ENCODE results near the gene OR7G1.
"Not testable (repeated sequence)": the region's sequence is repeated elsewhere in the genome, so short reads cannot be mapped to it uniquely, and the experiment has no call there.

Gene OR7G1

GRCh38 chr19:9075064-9075949 lies 40.3 kb downstream of the OR7G1 start:
- no peak for DNase-seq

GRCh38 chr19:9073806-9074205 lies 41.8 kb downstream of the OR7G1 start:
- DNase-seq, result no peak

DNA sequence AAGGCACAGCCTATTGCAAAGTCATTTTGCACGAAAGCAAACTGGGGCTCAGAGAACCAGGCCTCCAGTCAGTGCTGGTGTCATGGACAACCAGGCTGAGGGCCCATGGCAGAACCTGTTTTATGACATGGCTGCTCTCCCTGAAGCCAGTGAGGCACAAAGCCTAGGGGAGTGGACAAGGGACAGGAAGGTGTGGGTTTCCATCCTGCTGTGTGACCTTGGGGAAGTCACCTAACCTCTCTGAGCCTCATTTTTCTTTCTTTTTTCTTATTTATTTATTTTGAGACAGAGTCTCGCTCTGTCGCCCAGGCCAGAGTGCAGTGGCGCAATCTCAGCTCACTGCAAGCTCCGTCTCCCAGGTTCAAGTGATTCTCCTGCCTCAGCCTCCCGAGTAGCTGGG lies 43.8 kb downstream of the OR7G1 start:
- DNase-seq, result not testable (repeated sequence)

DNA sequence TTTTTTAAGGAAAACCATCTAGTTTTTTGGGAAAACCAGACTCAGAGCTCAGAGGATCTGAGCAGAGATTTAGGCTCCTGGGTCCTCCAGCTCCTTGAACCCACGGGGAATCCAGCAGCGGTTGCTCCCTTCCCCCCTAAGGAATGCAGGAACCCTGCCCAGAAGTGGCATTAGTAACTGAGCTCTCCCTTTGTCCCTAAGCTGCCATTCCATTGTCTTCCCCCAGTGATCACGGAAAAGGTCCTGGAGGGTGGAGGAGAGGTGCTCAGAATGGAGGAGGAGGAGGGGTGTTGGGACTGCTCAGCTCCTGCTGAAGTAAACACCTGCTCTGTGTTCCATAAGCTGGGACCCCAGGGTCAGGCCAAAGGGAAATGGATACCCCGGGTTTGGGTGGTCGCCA lies 45.5 kb downstream of the OR7G1 start:
- DNase-seq, result no peak

DNA sequence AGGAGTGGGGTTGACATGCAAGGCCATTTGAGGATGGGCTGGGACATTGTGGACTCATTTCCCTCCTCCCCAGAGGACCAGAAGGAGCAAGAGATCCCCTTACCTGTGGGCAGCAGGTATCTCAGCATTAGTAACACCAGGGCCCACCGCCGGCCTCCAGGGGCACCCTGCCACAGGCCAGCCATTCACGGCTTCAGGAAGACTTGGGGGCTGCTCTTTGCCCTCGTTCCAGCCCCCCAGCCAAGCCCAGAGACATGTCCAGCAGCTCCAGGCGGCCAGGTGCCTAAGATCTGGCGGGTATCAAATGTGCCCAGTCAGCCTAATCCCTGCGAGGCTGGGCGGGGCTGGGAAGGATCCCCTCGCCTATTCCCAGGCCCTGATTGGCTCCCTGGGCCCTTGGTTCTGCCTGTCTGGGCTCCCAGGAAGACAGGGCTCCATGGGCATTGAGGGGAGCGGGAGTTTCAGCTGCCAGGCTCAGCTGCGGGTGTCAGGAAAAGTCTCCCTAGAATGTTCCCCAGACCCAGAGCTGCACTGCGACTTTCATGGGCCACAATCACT lies 50.0 kb downstream of the OR7G1 start:
- DNase-seq, result no peak
